H1 (cell line): ENCODE results near the gene GABRD. TPM values are rescaled to one million over a fixed set of nuclear protein-coding genes. Genes with fewer than 3 reads are reported as not detected.

Experiments used
- CTCF ChIA-PET: fragments of 300-600 bp; sonication (Branson Sonifier 250); formaldehyde crosslinking; loops from one replicate; lab custom pipeline; 2021; ENCODE audit not compliant: partially characterized antibody; lab: Charles Lee
- POLR2A ChIA-PET: fragments of 300-600 bp; sonication (Branson Sonifier 250); formaldehyde crosslinking; loops from one replicate; lab custom pipeline; 2021; ENCODE audit warnings: inconsistent platforms; ENCODE audit not compliant: partially characterized antibody; lab: Charles Lee
- DNase-seq, 2 experiments: peaks; one replicate each; pipeline versions ENCODE4 v3.0.0 to v3.0.0-alpha.2; 2010 to 2022; ENCODE audit warnings: low spot score in 2 of 2, low read depth in 1 of 2, mixed read lengths in 1 of 2
- FAIRE-seq: peaks from 2 replicates; lab custom pipeline; 2011; peaks lifted over from hg19 to GRCh38; lab: Jason Lieb, UNC
- H2AFZ ChIP-seq: 2 replicates; pipeline ENCODE4 v1.8.1; 2012; ENCODE audit warnings: low read length, inconsistent platforms
- H2AK5ac ChIP-seq: 2 replicates; pipeline ENCODE4 v1.6.1; 2013; ENCODE audit warnings: low read depth, low read length
- H2BK120ac ChIP-seq: replicated peaks from 2 replicates; pipeline ENCODE3; 2013; ENCODE audit warnings: low read depth, low read length, inconsistent platforms
- H2BK12ac ChIP-seq: 2 replicates; pipeline ENCODE4 v1.6.1; 2013; ENCODE audit warnings: low read depth, low read length
- H2BK15ac ChIP-seq: 2 replicates; pipeline ENCODE4 v1.6.1; 2013; ENCODE audit warnings: low read length
- H2BK20ac ChIP-seq: 2 replicates; pipeline ENCODE4 v1.6.1; 2013; ENCODE audit warnings: low read length
- H2BK5ac ChIP-seq: 2 replicates; pipeline ENCODE4 v1.6.1; 2013; ENCODE audit warnings: low read depth, low read length
- H3K14ac ChIP-seq: 2 replicates; pipeline ENCODE4 v1.6.1; 2013; ENCODE audit warnings: inconsistent platforms; ENCODE audit not compliant: insufficient read length
- H3K18ac ChIP-seq: 2 replicates; pipeline ENCODE4 v1.6.1; 2013; ENCODE audit warnings: low read length; ENCODE audit errors: extremely low read depth
- H3K23ac ChIP-seq: 2 replicates; pipeline ENCODE4 v1.6.1; 2013; ENCODE audit warnings: inconsistent platforms; ENCODE audit not compliant: insufficient read length
- H3K23me2 ChIP-seq: 2 replicates; pipeline ENCODE4 v1.6.1; 2013; ENCODE audit warnings: low read depth, low read length
- H3K27ac ChIP-seq: 2 replicates; pipeline ENCODE4 v1.6.1; 2011; ENCODE audit warnings: low read depth, low read length, inconsistent platforms
- H3K27me3 ChIP-seq, 4 experiments: replicated peaks in 1 of 4; 1 replicate in 1 of 4; 2 replicates in 3 of 4; pipeline versions ENCODE4 v1.6.1 to v1.8.1; 2011 to 2013; ENCODE audit warnings: low read length in 3 of 4, mild to moderate bottlenecking in 3 of 4, inconsistent platforms in 2 of 4, mixed read lengths in 2 of 4, moderate library complexity in 1 of 4; ENCODE audit not compliant: control insufficient read depth in 3 of 4, insufficient read depth in 3 of 4; ENCODE audit errors: extremely low read depth in 1 of 4
- H3K36me3 ChIP-seq, 4 experiments: 2 replicates each; pipeline versions ENCODE4 v1.6.1 to v1.8.1; 2011 to 2013; ENCODE audit warnings: mild to moderate bottlenecking in 4 of 4, low read length in 3 of 4, moderate library complexity in 2 of 4, control low read depth in 1 of 4, inconsistent platforms in 1 of 4; ENCODE audit not compliant: insufficient read depth in 4 of 4, control insufficient read depth in 2 of 4
- H3K4ac ChIP-seq: replicated peaks from 2 replicates; pipeline ENCODE3; 2013; ENCODE audit warnings: low read length, low read depth, mixed read lengths, inconsistent platforms; ENCODE audit not compliant: insufficient read length
- H3K4me1 ChIP-seq, 4 experiments: replicated peaks in 1 of 4; 1 replicate in 1 of 4; 2 replicates in 3 of 4; pipeline versions ENCODE4 v1.6.1 to v1.8.1; 2011 to 2013; ENCODE audit warnings: low read length in 3 of 4, inconsistent platforms in 2 of 4, mixed read lengths in 1 of 4; ENCODE audit not compliant: insufficient read depth in 4 of 4, control insufficient read depth in 3 of 4
- H3K4me2 ChIP-seq, 2 experiments: 2 replicates each; pipeline versions ENCODE4 v1.6.1 to v1.8.1; 2011 to 2013; ENCODE audit warnings: low read depth in 2 of 2, low read length in 2 of 2, control low read depth in 1 of 2, inconsistent platforms in 1 of 2, mild to moderate bottlenecking in 1 of 2; ENCODE audit not compliant: insufficient read depth in 1 of 2
- H3K4me3 ChIP-seq, 4 experiments: fragments of 200-600, 300-600 bp in 1 of 4; sonication (generic), shearing (Covaris generic), sonication (Bioruptor Twin) in 1 of 4; 2 replicates each; pipeline versions ENCODE4 v1.5.1 to v1.8.1; 2011 to 2016; ENCODE audit warnings: low read length in 4 of 4, low read depth in 3 of 4, control low read depth in 2 of 4, inconsistent platforms in 2 of 4, mild to moderate bottlenecking in 2 of 4, mixed read lengths in 1 of 4, moderate library complexity in 1 of 4; ENCODE audit not compliant: insufficient read depth in 2 of 4; ENCODE audit errors: extremely low read depth in 1 of 4
- H3K56ac ChIP-seq: replicated peaks from 2 replicates; pipeline ENCODE3; 2013; ENCODE audit warnings: low read depth, mild to moderate bottlenecking, mixed read lengths, low read length, inconsistent platforms; ENCODE audit not compliant: insufficient read length
- H3K79me1 ChIP-seq: 2 replicates; pipeline ENCODE4 v1.6.1; 2013; ENCODE audit warnings: low read depth, low read length, control low read depth
- H3K79me2 ChIP-seq, 2 experiments: 2 replicates each; pipeline versions ENCODE4 v1.6.1 to v1.8.1; 2012 to 2013; ENCODE audit warnings: low read length in 2 of 2, mild to moderate bottlenecking in 2 of 2, inconsistent platforms in 1 of 2; ENCODE audit not compliant: insufficient read depth in 2 of 2, control insufficient read depth in 1 of 2
- H3K9ac ChIP-seq, 4 experiments: replicated peaks in 1 of 4; 1 replicate in 1 of 4; 2 replicates in 3 of 4; pipeline versions ENCODE4 v1.6.1 to v1.8.1; 2011 to 2013; ENCODE audit warnings: low read depth in 3 of 4, low read length in 3 of 4, control low read depth in 2 of 4, mild to moderate bottlenecking in 2 of 4, moderate library complexity in 2 of 4, inconsistent platforms in 1 of 4; ENCODE audit errors: extremely low read depth in 1 of 4
- H3K9me3 ChIP-seq, 2 experiments: 2 replicates each; pipeline versions ENCODE4 v1.6.1 to v1.8.1; 2012 to 2013; ENCODE audit warnings: mild to moderate bottlenecking in 2 of 2, moderate library complexity in 2 of 2, control low read depth in 1 of 2, inconsistent platforms in 1 of 2, low read depth in 1 of 2, low read length in 1 of 2, mixed read lengths in 1 of 2; ENCODE audit not compliant: insufficient read depth in 2 of 2
- H4K20me1 ChIP-seq, 2 experiments: replicated peaks in 1 of 2; 2 replicates each; pipeline versions ENCODE3 to v1.8.1; 2011 to 2013; ENCODE audit warnings: inconsistent platforms in 2 of 2, low read length in 2 of 2, mild to moderate bottlenecking in 1 of 2; ENCODE audit not compliant: insufficient read depth in 2 of 2, control insufficient read depth in 1 of 2
- H4K5ac ChIP-seq: 2 replicates; pipeline ENCODE4 v1.6.1; 2013; ENCODE audit warnings: low read length, low read depth, mixed read lengths, inconsistent platforms; ENCODE audit not compliant: insufficient read length
- H4K8ac ChIP-seq: 2 replicates; pipeline ENCODE4 v1.8.0; 2013; ENCODE audit warnings: mild to moderate bottlenecking, moderate library complexity, low read length, inconsistent platforms; ENCODE audit not compliant: insufficient read depth; ENCODE audit errors: extremely low read depth
- H4K91ac ChIP-seq: replicated peaks from 2 replicates; pipeline ENCODE3; 2013; ENCODE audit warnings: low read length, mixed read lengths, inconsistent platforms; ENCODE audit not compliant: insufficient read length
- CREB1 ChIP-seq: IDR thresholded peaks from 2 replicates; pipeline ENCODE4 v1.6.1; 2012; ENCODE audit warnings: inconsistent platforms
- EZH2 ChIP-seq: fragments of 200-600 bp; sonication (generic); IDR thresholded peaks from 2 replicates; pipeline ENCODE4 v1.7.1; 2012; ENCODE audit warnings: low read depth, mild to moderate bottlenecking, moderate library complexity, low read length, inconsistent platforms; ENCODE audit not compliant: severe bottlenecking
- FOSL1 ChIP-seq: IDR thresholded peaks from 2 replicates; pipeline ENCODE4 v1.6.1; 2011; ENCODE audit warnings: mild to moderate bottlenecking, low read depth, low read length, moderate library complexity; ENCODE audit not compliant: insufficient read depth
- HDAC2 ChIP-seq, 2 experiments: fragments of 300-600 bp in 1 of 2; sonication (generic) in 1 of 2; IDR thresholded peaks; 2 replicates each; pipeline ENCODE4 v1.6.1; 2011 to 2012; ENCODE audit warnings: low read depth in 2 of 2, low read length in 2 of 2, mild to moderate bottlenecking in 2 of 2, moderate library complexity in 2 of 2, borderline replicate concordance in 1 of 2, inconsistent platforms in 1 of 2
- KDM4A ChIP-seq: IDR thresholded peaks from one replicate; pipeline ENCODE4 v1.7.1; 2012; ENCODE audit warnings: low read depth, mild to moderate bottlenecking, moderate library complexity, low read length, inconsistent platforms; ENCODE audit not compliant: severe bottlenecking
- KDM5A ChIP-seq: fragments of 200-600 bp; IDR thresholded peaks from 2 replicates; pipeline ENCODE4 v1.7.1; 2012; ENCODE audit warnings: mild to moderate bottlenecking, low read length, inconsistent platforms, mixed read lengths
- POU5F1 ChIP-seq: IDR thresholded peaks from 2 replicates; pipeline ENCODE4 v1.6.1; 2011; ENCODE audit warnings: low read depth, mild to moderate bottlenecking, low read length, moderate library complexity
- RXRA ChIP-seq: IDR thresholded peaks from 2 replicates; pipeline ENCODE4 v1.6.1; 2011; ENCODE audit warnings: low read depth, mild to moderate bottlenecking, low read length, moderate library complexity; ENCODE audit not compliant: insufficient read depth
- SIN3A ChIP-seq, 2 experiments: IDR thresholded peaks in 1 of 2; conservative IDR thresholded peaks in 1 of 2; 2 replicates each; pipeline ENCODE4 v1.6.1; 2011 to 2012; ENCODE audit warnings: low read length in 2 of 2, improper control_type of control experiment in 1 of 2, low read depth in 1 of 2, mild to moderate bottlenecking in 1 of 2
- SIRT6 ChIP-seq: IDR thresholded peaks from one replicate; pipeline ENCODE4 v1.7.1; 2012; ENCODE audit warnings: low read length, inconsistent platforms
- SP4 ChIP-seq: IDR thresholded peaks from 2 replicates; pipeline ENCODE4 v1.6.1; 2012; ENCODE audit warnings: low read length, inconsistent platforms
- SRF ChIP-seq: IDR thresholded peaks from 2 replicates; pipeline ENCODE4 v1.6.1; 2011; ENCODE audit warnings: mild to moderate bottlenecking, low read depth, low read length, moderate library complexity
- TEAD4 ChIP-seq: IDR thresholded peaks from 2 replicates; pipeline ENCODE4 v1.6.1; 2012; ENCODE audit warnings: low read depth, low read length, inconsistent platforms, mixed read lengths
- WGBS, 2 experiments: shearing (Covaris generic) in 1 of 2; methylation state at CpG; one replicate each; pipeline versions ENCODE4 v1.1.6 to v1.1.7; 2013 to 2015; ENCODE audit warnings: low lambda C conversion rate in 2 of 2, mixed read lengths in 2 of 2, inconsistent platforms in 1 of 2, low coverage in 1 of 2, missing lambda C conversion rate in 1 of 2; ENCODE audit not compliant: insufficient replicate concordance in 2 of 2, insufficient coverage in 1 of 2, insufficient read length in 1 of 2; ENCODE audit errors: extremely low coverage in 1 of 2, missing lambda C conversion rate in 1 of 2; 5-methylcytosine and 5-hydroxymethylcytosine counted together
- polyA plus RNA-seq, 7 experiments: library from polyadenylated mRNA; depleted of rRNA in 3 of 7; stranded (reverse) in 5 of 7; unstranded in 2 of 7; fragments of >200 nt in 5 of 7; fragments of 200-250 nt in 2 of 7; gene quantifications; 1 replicate in 5 of 7; 2 replicates in 1 of 7; 4 replicates in 1 of 7; pipeline versions ENCODE4 v1.2.1 to v1.2.3, GENCODE V29; 2011 to 2013; ENCODE audit warnings: missing spikeins in 2 of 7, mixed read lengths in 2 of 7
- total RNA-seq: library from RNA; stranded (reverse); fragmentation: NEBNext Ultra II Directional; extraction: Animal tissue kit (Norgen Biotek cat#: 25700); gene quantifications from 2 replicates; pipeline ENCODE4 v1.2.1, GENCODE V29; 2021

GABRD gene
- total and polyA plus RNA-seq, 2 of the 8 experiments (the other 6 are each of a cell fraction or from before 2014, with no cell fraction given): 1.8 to 3.0 TPM

DNA sequence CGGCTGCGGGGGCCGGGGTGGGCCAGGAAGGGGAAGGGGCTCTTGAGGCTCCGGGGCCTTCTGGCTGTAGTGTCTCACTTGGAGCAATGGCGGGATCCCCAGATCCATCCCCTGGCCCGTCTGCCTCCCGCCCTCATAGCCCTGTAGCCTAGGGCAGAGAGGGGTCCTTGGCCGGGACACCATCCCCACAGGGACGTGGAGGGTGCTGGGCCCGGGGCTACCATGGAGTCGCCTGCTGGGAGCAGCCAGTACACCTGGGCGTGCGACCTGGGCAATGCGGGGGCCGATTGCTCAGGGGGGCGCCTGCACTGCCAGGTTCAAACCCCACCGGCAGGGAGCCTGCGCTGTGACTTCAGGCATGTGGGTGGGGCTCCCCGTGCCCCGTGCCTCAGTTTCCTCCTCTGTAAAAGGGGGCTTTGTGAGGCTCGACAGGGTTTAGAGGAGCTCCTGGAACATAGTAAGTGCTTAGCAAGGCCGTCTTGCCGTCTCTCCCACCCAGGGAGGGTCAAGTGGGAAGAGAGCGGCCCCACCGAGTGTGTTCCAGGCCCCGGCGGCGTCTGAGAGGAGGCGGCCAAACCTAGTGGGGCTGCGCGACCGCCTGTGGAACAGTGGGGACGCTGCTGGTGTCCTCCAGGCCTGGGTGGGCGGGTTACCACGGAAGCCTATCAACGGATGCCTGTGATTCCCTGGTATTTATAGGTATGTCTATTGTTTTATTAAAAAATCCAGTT lies 51.8 kb downstream of the GABRD start:
- no peak overlapping the region for H4K8ac ChIP-seq
- peaks cover 0 to 11% of the 10 kb centered on the region in 2 experiments; a peak in 2 of 4 replicates for H3K79me2 ChIP-seq
- H3K23ac ChIP-seq: no peak overlapping the region
- H2AK5ac ChIP-seq: no peak overlapping the region
- H3K4ac ChIP-seq: no peak overlapping the region
- no peak overlapping the region for H3K18ac ChIP-seq
- ChIA-PET POLR2A (interaction anchor here (0.8 to 1.3 kb wide), 2 partner anchors 20 to 26 kb away, joined by 3 read pairs; no protein-coding TSS in a partner anchor), CTCF (interaction anchor here (1.2 to 1.4 kb wide), 3 partner anchors 14 to 104 kb away, joined by 3 to 5 read pairs (median 5); no protein-coding TSS in a partner anchor)
- H2AFZ ChIP-seq: no peak overlapping the region
- peaks cover 0 to 4% (median 0%) of the 10 kb centered on the region in 4 experiments; a peak in 2 of 7 replicates for H3K4me1 ChIP-seq
- no peak overlapping the region for H4K91ac ChIP-seq
- H3K36me3 ChIP-seq: no peaks in the 10 kb centered on the region; a peak in 3 of 8 replicates
- H2BK15ac ChIP-seq: no peak overlapping the region
- FAIRE-seq: no peak
- no peaks in the 10 kb centered on the region; a peak in 1 of 4 replicates for H3K9me3 ChIP-seq
- WGBS, 2 experiments: 90% methylated on average over 27 of the region's 36 CpGs; no CpG with 5 or more reads in 1 of the 2 experiments
- no peak overlapping the region for H2BK12ac ChIP-seq
- H2BK120ac ChIP-seq: no peak overlapping the region
- H3K4me3 ChIP-seq: no peak overlapping the region
- no peak overlapping the region for H2BK20ac ChIP-seq
- H4K5ac ChIP-seq: no peak overlapping the region
- no peaks in the 10 kb centered on the region for H3K23me2 ChIP-seq
- peaks cover 6 to 17% of the 10 kb centered on the region in 2 experiments for H4K20me1 ChIP-seq
- H3K56ac ChIP-seq: no peak overlapping the region
- H3K27ac ChIP-seq: no peak overlapping the region
- no peaks in the 10 kb centered on the region for H3K27me3 ChIP-seq
- H3K4me2 ChIP-seq: no peak overlapping the region
- H2BK5ac ChIP-seq: no peak overlapping the region
- H3K79me1 ChIP-seq: peaks cover 9% of the 10 kb centered on the region
- no peak overlapping the region for H3K14ac ChIP-seq
- H3K9ac ChIP-seq: no peak overlapping the region
- no peak for DNase-seq
- no peak for TF ChIP-seq EZH2
- no peak for TF ChIP-seq HDAC2 (IDR thresholded peaks at IDR 0.05; ENCODE audit: borderline replicate concordance in 1 of 2, low read depth in 2 of 2, low read length in 2 of 2)
- TF ChIP-seq SIN3A (conservative IDR thresholded peaks at IDR 0.05 in 1 of 2, IDR thresholded peaks at IDR 0.05 in 1 of 2; ENCODE audit: low read depth in 1 of 2, low read length in 2 of 2): no peak
- no peak for TF ChIP-seq KDM4A
- no peak for TF ChIP-seq SRF
- TF ChIP-seq CREB1: no peak
- TF ChIP-seq FOSL1: no peak
- TF ChIP-seq SIRT6: no peak
- TF ChIP-seq POU5F1: no peak
- no peak for TF ChIP-seq TEAD4
- no peak for TF ChIP-seq KDM5A
- TF ChIP-seq RXRA: no peak
- no peak for TF ChIP-seq SP4
